ENCODE results near the gene CDH4. TPM values are rescaled to one million over a fixed set of nuclear protein-coding genes. Genes with fewer than 3 reads are reported as not detected.

Gene CDH4
- polyA plus RNA-seq, 4 donors: 5.6 to 8.8 (median 7.0) TPM

GRCh38 chr20:61584851-61585250 lies 332.8 kb downstream of the CDH4 start:
- no peak for DNase-seq (ENCODE audit: low read depth in 4 of 4, low spot score in 2 of 4)

DNA sequence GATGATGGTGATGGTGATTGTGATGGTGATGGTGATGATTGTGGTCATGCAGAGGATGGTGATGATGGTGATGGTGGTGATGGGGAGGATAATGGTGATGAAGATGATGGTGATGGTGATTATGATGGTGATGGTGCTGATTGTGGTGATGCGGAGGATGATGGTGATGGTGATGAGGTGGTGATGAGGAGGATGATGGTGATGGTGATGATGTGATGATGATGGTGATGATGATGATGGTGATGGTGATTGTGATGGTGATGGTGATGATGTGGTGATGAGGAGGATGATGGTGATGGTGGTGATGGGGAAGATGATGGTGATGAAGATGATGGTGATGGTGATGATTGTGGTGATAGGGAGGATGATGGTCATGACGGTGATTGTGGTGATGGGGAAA lies 333.7 kb downstream of the CDH4 start:
- no peak for DNase-seq (ENCODE audit: low read depth in 4 of 4, low spot score in 2 of 4)

- no peak for DNase-seq (ENCODE audit: low read depth in 4 of 4, low spot score in 2 of 4)
These were observed 335.0 kb downstream of the CDH4 start for GRCh38 chr20:61587036-61587435.

DNA sequence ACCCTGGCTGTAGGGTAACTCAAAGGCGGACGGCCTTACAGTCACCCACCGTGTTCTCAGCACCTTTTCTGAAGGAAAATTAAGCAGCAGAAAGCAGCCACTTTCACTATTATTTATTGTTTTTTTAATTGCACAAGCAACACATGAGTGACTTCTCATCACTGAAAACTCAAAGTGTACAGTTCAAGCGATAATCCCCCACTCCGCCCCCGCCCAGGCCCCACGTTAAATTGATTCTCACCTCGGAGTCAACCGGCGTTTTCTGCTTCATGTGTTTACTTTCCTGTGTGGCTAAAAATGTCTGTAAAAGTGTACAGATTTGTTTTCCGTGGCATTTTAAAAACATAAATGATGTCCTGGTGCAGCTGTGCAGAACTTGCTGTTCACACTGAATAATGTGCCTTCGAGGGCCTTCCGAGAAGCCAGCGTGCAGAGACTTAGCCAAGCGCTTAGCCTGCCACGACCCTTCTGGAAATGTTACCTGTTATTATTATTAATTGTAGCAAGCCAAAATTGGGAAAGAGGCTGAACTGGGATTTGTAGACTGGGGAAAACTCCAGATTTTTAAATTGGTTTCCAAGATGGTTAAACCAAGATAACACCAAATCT lies 335.7 kb downstream of the CDH4 start:
- no peak for DNase-seq (ENCODE audit: low read depth in 4 of 4, low spot score in 2 of 4)

- DNase-seq (ENCODE audit: low read depth in 4 of 4, low spot score in 2 of 4): no peak
These were observed 336.6 kb downstream of the CDH4 start for GRCh38 chr20:61588411-61589385.

GRCh38 chr20:61590236-61590635 lies 338.2 kb downstream of the CDH4 start:
- DNase-seq (ENCODE audit: low read depth in 4 of 4, low spot score in 2 of 4): no peak

DNA sequence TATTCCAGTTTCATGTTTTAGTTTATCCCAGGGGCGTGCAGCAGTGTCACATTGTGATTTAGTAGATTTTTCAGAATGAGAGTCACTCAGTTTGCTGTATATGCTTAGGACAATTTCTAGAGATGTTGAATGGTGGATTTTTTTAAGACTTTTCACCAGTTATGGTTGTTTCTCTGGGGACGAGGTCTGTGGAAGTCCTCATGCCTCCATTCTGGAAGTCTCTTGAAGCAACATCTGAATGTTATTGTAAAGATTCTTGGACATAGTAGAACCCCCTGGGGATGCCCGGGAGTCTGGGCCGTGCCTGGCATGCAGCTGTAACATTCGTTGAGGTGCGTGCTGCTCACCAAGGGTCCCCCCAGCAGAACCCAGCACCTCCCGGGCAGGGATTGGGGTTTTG lies 341.5 kb downstream of the CDH4 start:
- no peak for DNase-seq (ENCODE audit: low read depth in 4 of 4, low spot score in 2 of 4)

DNA sequence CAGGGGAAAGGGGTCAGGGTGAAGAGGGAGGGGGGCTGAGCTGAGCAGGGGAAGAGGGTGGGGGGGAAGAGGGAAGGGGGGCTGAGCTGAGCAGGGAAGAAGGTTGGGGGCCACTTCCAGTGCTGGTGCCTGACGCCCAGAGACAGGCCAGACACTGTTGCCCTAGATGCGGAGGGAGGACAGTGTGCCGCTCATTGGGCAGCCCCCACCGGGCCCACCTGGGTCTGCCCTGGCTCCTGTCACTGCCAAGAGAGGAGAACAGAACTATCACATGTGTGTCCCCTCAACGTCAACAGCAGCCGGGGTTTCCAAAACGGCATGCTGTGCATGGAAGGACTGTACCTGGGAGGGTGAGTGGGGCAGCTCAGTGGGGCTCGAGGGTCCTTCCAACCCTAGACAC lies 342.1 kb downstream of the CDH4 start:
- no peak for DNase-seq (ENCODE audit: low read depth in 4 of 4, low spot score in 2 of 4)

DNA sequence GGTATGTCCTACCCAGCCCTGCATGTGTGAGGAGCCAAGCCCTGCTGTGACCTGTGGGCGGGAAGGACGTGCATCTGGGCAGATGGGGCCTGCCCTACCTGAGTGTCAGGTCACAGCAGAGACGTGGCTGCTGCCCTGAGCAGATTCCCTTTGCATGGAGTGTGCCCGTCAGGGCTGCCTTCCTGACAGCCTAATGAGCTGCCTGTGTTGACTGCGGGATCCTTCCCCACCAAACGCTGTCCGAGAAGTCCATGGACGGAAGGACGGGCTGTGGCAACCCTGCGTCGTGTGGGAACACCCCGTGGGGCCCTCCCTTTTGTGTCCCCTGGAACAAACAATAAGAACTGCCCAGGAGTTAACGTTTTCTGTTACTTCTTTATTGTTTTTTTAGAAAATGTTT lies 343.2 kb downstream of the CDH4 start:
- DNase-seq (ENCODE audit: low read depth in 4 of 4, low spot score in 2 of 4): no peak

DNA sequence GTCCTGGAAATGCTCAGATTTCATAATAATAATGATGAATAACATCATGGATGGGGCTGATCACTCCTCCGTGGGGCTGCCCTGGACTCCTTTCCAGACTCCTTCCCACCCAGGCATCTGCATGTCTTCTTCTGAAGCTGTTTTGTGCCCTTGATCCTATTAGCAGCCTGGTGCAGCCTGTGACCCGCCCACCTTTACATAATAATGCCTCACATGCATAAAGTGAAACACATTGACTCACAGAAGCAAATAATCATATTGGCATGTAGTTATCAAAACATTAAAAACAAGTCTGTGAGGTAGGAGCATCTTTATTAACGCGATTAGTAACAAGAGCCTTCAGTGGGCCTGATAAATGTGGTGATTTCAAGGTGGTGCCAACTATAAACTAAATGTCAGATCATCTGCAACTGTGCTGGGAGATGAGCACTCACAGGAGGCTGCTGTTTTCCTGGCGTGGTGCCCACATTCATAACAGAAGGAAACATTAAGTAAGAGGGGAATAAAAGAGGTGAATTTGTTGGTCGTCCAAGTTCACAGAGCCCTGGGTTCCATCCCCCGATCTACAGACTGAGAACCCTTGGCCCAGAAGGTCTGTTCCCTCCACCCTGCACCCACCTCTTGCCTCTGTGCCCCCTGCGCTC lies 344.7 kb downstream of the CDH4 start:
- DNase-seq (ENCODE audit: low read depth in 4 of 4, low spot score in 2 of 4): no peak

DNA sequence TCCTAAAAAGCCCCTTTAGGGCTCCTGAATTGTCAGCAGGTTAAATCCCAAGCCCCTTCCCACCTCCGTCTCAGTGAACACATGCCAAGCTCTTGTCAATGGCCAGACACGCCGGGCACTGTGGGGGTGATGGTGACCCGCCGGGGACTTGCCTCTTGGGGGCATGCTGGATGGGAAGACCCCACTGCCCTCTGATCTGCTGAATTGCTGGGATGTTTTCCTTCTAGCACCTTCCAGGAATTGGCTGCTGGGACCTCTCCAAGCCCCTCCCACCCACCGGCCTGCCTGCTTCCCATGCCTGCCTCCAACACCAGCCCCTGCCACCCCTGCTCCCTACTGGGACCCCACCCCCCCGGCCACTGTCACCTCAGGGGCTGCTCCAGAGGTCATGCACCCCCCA lies 345.9 kb downstream of the CDH4 start:
- no peak for DNase-seq (ENCODE audit: low read depth in 4 of 4, low spot score in 2 of 4)

DNA sequence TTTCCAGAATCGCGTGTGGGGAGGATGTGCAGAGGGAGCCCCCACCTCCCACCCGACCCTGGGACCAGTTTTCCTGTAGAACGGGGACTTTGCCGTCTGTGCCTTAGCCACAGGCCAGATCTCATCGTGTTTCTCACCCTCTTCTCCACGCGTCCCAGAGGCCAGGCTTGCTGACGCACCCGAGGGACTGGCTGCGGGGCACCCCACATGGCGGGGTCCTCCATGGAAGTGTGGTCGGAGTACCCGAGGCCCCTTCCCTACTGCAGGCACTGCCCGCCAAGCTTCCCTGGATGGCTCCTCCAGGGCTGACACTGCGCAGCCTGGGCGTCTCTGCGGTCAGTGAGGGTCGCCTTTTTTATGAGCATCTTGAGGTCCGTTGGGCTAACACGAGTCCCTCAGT lies 346.5 kb downstream of the CDH4 start:
- no peak for DNase-seq (ENCODE audit: low read depth in 4 of 4, low spot score in 2 of 4)

GRCh38 chr20:61599061-61599531 lies 347.0 kb downstream of the CDH4 start:
- no peak for DNase-seq (ENCODE audit: low read depth in 4 of 4, low spot score in 2 of 4)

- no peak for DNase-seq (ENCODE audit: low read depth in 4 of 4, low spot score in 2 of 4)
These were observed 347.5 kb downstream of the CDH4 start for GRCh38 chr20:61599541-61599992.

DNA sequence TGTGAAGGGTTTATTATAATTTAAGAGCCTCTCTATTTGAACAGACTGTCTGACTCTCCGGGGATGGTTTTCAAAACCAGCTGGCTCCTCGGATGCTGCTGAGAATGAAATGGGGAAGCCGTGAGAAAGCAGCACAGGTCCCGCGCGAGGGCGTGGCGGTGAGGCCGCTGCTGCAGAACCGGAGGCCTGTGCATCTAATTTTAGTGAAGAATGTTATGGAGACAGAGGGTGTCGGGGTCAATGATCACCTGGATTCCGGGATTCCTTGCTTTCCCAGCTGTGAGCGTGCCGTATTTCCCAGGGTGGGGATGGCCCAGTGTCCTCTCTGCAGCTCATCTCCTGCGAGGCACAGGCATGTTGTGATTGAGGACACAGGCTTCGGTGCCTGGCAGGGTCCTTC lies 348.0 kb downstream of the CDH4 start:
- no peak for DNase-seq (ENCODE audit: low read depth in 4 of 4, low spot score in 2 of 4)

GRCh38 chr20:61601361-61601760 lies 349.3 kb downstream of the CDH4 start:
- DNase-seq (ENCODE audit: low read depth in 4 of 4, low spot score in 2 of 4): no peak

- DNase-seq (ENCODE audit: low read depth in 4 of 4, low spot score in 2 of 4): no peak
These were observed 349.8 kb downstream of the CDH4 start for GRCh38 chr20:61601853-61602252.

DNA sequence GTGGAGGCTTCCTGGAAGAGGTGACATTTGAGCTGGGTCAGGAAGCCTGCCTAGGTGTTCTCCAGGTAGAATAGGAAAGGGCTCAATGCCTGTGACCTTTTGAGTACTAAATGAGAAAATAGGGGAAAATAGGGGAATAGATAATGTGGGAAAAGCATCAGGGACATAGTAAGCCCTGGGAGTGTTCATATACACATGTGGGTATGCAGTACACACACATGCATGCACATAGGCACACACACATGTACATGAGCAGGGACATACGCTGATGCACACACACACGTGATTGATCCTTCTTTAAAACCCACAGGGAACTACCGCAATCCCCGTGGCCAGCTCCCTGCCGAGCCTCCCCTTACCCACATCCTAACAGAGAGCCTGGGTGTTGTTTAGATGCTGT lies 351.7 kb downstream of the CDH4 start:
- no peak for DNase-seq (ENCODE audit: low read depth in 4 of 4, low spot score in 2 of 4)

- DNase-seq (ENCODE audit: low read depth in 4 of 4, low spot score in 2 of 4): no peak
These were observed 352.5 kb downstream of the CDH4 start for GRCh38 chr20:61604549-61604948.

GRCh38 chr20:61605283-61605682 lies 353.2 kb downstream of the CDH4 start:
- DNase-seq (ENCODE audit: low read depth in 4 of 4, low spot score in 2 of 4): no peak

DNA sequence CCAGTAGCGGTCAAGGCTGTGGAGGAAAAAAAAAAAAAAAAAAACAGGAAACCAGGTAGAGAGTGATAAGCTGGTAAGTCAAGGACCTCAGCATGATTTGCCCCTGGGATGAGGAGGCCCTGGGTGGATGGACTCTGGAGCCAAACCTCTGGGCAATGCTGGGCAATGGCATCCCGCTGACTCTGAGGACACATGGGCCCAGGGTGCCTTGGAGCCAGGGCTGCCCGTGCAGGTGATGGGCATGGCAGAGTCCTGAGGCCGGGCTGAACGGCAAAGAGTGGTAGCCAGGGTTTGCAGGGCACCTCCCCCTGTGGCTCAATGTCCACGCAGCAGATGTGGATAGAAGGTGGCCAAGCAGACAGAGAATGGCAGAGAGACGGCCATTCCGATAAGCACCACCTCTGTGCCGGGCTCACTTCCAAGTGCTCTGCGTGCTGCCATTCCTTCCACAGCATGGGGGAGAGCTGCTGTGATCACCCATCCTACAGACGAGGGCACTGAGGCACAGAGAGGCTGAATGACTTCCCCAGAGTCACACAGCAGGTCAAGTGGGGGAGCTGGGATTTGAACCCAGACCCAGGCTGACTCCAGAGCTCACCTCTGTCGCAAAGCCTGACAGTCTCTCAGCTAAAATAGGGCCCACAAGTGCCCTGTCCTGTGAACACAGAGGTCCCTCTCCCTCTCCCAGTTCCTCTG lies 353.9 kb downstream of the CDH4 start:
- DNase-seq (ENCODE audit: low read depth in 4 of 4, low spot score in 2 of 4): no peak

Data from left renal cortex interstitium (tissue), 4 donors.